NCI-H187 treated with DMSO at 0.1 percent for 48 hours (cell line): ENCODE data around the gene LYST.

Experiments
- DNase-seq: peaks from one replicate; lab custom pipeline; 2025; lab: John Stamatoyannopoulos, UW

LYST gene

GRCh38 chr1:235712812-235713211, 153.9 kb downstream of the LYST start:
- no peak for DNase-seq

- DNase-seq, result no peak
Measured at GRCh38 chr1:235710687-235711086, 156.0 kb downstream of the LYST start.

- no peak for DNase-seq
Measured at GRCh38 chr1:235709018-235709417, 157.7 kb downstream of the LYST start.

- no peak for DNase-seq
Measured at GRCh38 chr1:235708390-235708962, 158.2 kb downstream of the LYST start.

- DNase-seq, result no peak
Measured at GRCh38 chr1:235703506-235703905, 163.2 kb downstream of the LYST start.

- no peak for DNase-seq
Measured at GRCh38 chr1:235702412-235702811, 164.3 kb downstream of the LYST start.

GRCh38 chr1:235697508-235697907, 169.2 kb downstream of the LYST start:
- no peak for DNase-seq

- no peak for DNase-seq
Measured at GRCh38 chr1:235689356-235689755, 177.3 kb downstream of the LYST start.

- DNase-seq, result no peak
Measured at GRCh38 chr1:235688096-235688495, 178.6 kb downstream of the LYST start.

- DNase-seq, result no peak
Measured at GRCh38 chr1:235683653-235684052, 183.1 kb downstream of the LYST start.

- no peak for DNase-seq
Measured at GRCh38 chr1:235682216-235682615, 184.5 kb downstream of the LYST start.

GRCh38 chr1:235679644-235680043, 187.1 kb downstream of the LYST start:
- no peak for DNase-seq

- no peak for DNase-seq
Measured at GRCh38 chr1:235679005-235679404, 187.7 kb downstream of the LYST start.

GRCh38 chr1:235675152-235675890, 191.4 kb downstream of the LYST start:
- no peak for DNase-seq

GRCh38 chr1:235673981-235674380, 192.7 kb downstream of the LYST start:
- DNase-seq, result no peak

- no peak for DNase-seq
Measured at GRCh38 chr1:235671992-235672391, 194.7 kb downstream of the LYST start.

GRCh38 chr1:235670157-235670776, 196.4 kb downstream of the LYST start:
- no peak for DNase-seq

- DNase-seq, result no peak
Measured at GRCh38 chr1:235669277-235669676, 197.4 kb downstream of the LYST start.

- no peak for DNase-seq
Measured at GRCh38 chr1:235663628-235664027, 203.1 kb downstream of the LYST start.

- no peak for DNase-seq
Measured at GRCh38 chr1:235661568-235661967, 205.1 kb downstream of the LYST start.

- DNase-seq, result no peak
Measured at GRCh38 chr1:235659186-235659771, 207.4 kb downstream of the LYST start.

- DNase-seq, result no peak
Measured at GRCh38 chr1:235657747-235658526, 208.8 kb downstream of the LYST start.
